Measurements from ENCODE around the gene CHERP. TPM values are rescaled to one million over a fixed set of nuclear protein-coding genes. Genes with fewer than 3 reads are reported as not detected.
"Not testable (repeated sequence)": the region's sequence is repeated elsewhere in the genome, so short reads cannot be mapped to it uniquely, and the experiment has no call there.

CHERP gene
- total RNA-seq, 1 donor from 2014 or later: 17.2 TPM

DNA sequence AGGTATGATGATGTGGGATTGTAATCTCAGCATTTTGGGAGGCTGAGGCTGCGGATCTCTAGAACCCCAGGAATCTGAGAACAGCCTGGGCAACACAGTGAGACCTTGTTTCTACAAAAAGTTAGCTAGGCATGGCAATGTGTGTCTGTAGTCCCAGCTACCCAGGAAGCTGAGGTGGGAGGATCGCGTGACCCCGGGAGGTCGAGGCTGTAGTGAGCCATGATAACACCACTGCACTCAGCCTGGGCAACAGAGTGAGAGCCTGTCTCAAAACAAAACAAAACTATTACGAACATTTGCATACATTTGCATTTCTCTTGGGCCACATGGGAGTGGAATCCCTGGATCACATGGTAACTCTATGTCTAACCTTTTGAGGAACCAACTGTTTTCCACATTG, 44.4 kb downstream of the CHERP start:
- TF ChIP-seq POLR2A (IDR thresholded peaks at IDR 0.05) (no peak), POLR2AphosphoS5 (IDR thresholded peaks at IDR 0.05; ENCODE audit: insufficient read depth in 1 of 2, low read depth in 1 of 2) (no peak)
- TF ChIP-seq, protein P1, sequence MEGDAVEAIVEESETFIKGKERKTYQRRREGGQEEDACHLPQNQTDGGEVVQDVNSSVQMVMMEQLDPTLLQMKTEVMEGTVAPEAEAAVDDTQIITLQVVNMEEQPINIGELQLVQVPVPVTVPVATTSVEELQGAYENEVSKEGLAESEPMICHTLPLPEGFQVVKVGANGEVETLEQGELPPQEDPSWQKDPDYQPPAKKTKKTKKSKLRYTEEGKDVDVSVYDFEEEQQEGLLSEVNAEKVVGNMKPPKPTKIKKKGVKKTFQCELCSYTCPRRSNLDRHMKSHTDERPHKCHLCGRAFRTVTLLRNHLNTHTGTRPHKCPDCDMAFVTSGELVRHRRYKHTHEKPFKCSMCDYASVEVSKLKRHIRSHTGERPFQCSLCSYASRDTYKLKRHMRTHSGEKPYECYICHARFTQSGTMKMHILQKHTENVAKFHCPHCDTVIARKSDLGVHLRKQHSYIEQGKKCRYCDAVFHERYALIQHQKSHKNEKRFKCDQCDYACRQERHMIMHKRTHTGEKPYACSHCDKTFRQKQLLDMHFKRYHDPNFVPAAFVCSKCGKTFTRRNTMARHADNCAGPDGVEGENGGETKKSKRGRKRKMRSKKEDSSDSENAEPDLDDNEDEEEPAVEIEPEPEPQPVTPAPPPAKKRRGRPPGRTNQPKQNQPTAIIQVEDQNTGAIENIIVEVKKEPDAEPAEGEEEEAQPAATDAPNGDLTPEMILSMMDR (IDR thresholded peaks at IDR 0.05): no peak
- no peak overlapping the region for H3K27ac ChIP-seq
- H3K36me3 ChIP-seq: no peaks in the 10 kb centered on the region
- H3K4me3 ChIP-seq: no peak overlapping the region
- no peaks in the 10 kb centered on the region for H3K27me3 ChIP-seq
- peaks cover 13% of the 10 kb centered on the region for H3K4me1 ChIP-seq
- no peaks in the 10 kb centered on the region for H3K9me3 ChIP-seq
- intact Hi-C loops (cut with DNase I): no loop called here
- no peak for DNase-seq (ENCODE audit: extremely low spot score in 2 of 2)

- H3K9me3 ChIP-seq: no peaks in the 10 kb centered on the region
- peaks cover 13% of the 10 kb centered on the region for H3K4me1 ChIP-seq
- TF ChIP-seq POLR2A (IDR thresholded peaks at IDR 0.05): no peak
- TF ChIP-seq, protein P1 (IDR thresholded peaks at IDR 0.05): no peak
- TF ChIP-seq POLR2AphosphoS5 (IDR thresholded peaks at IDR 0.05; ENCODE audit: insufficient read depth in 1 of 2, low read depth in 1 of 2): no peak
- no peak overlapping the region for H3K27ac ChIP-seq
- H3K27me3 ChIP-seq: no peaks in the 10 kb centered on the region
- intact Hi-C loops (cut with DNase I): no loop called here
- no peak for DNase-seq (ENCODE audit: extremely low spot score in 2 of 2)
- no peaks in the 10 kb centered on the region for H3K36me3 ChIP-seq
- H3K4me3 ChIP-seq: peak overlapping the region; percentile 66 to 74
Measured at GRCh38 chr19:16497042-16497441, 45.2 kb downstream of the CHERP start.

DNA sequence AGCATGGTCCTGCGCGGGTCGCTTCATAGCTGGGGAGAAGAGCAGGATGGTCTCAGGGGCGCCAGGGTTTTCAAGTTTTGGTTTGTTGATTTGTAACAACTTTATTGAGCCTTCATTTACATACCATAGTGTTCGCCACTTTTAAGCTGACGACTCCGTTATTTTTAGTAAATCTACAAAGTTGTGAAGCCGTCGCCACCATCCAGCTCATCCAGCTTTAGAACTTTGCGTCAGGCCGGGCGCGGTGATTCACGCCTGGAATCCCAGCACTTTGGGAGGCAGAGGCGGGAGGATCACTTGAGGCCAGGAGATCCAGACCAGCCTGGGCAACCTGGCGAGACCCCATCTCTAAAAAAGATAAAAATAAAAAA, 45.6 kb downstream of the CHERP start:
- TF ChIP-seq, protein P1 (IDR thresholded peaks at IDR 0.05): no peak
- TF ChIP-seq POLR2A (IDR thresholded peaks at IDR 0.05) (no peak), POLR2AphosphoS5 (IDR thresholded peaks at IDR 0.05; ENCODE audit: insufficient read depth in 1 of 2, low read depth in 1 of 2) (no peak)
- Histone ChIP-seq H3K4me1 (peaks cover 13% of the 10 kb centered on the region), H3K36me3 (no peaks in the 10 kb centered on the region), H3K9me3 (no peaks in the 10 kb centered on the region), H3K27me3 (no peaks in the 10 kb centered on the region), H3K4me3 (peak overlapping the region; percentile 66 to 74), H3K27ac (peak overlapping the region; percentile 51)
- no peak for DNase-seq (ENCODE audit: extremely low spot score in 2 of 2)
- intact Hi-C loops (cut with DNase I): no loop called here

GRCh38 chr19:16495982-16496612, 46.1 kb downstream of the CHERP start, which contains the start of the genes C19orf44 and CALR3:
Gene C19orf44 (plus strand): TSS chr19:16496394. CDS start chr19:16500793, 4,399 bp downstream.
Gene CALR3 (minus strand): TSS chr19:16496167. CDS start chr19:16496129, 38 bp downstream.
- Histone ChIP-seq H3K4me3 (peak within 1 kb of the TSS; percentile 66 to 74), H3K9me3 (no peaks in the 10 kb centered on the region), H3K36me3 (no peaks in the 10 kb centered on the region), H3K4me1 (peaks cover 13% of the 10 kb centered on the region), H3K27ac (peak within 1 kb of the TSS; percentile 51), H3K27me3 (no peaks in the 10 kb centered on the region)
- intact Hi-C loops (cut with DNase I): no loop called here
- TF ChIP-seq POLR2AphosphoS5 (IDR thresholded peaks at IDR 0.05; ENCODE audit: insufficient read depth in 1 of 2, low read depth in 1 of 2) (peak; percentile 87 to 99), POLR2A (IDR thresholded peaks at IDR 0.05) (no peak)
- TF ChIP-seq, protein P1 (IDR thresholded peaks at IDR 0.05): peak in 1 of 3 experiments; percentile 41
- peak; percentile 98 to 99 for DNase-seq (ENCODE audit: extremely low spot score in 2 of 2)

DNA sequence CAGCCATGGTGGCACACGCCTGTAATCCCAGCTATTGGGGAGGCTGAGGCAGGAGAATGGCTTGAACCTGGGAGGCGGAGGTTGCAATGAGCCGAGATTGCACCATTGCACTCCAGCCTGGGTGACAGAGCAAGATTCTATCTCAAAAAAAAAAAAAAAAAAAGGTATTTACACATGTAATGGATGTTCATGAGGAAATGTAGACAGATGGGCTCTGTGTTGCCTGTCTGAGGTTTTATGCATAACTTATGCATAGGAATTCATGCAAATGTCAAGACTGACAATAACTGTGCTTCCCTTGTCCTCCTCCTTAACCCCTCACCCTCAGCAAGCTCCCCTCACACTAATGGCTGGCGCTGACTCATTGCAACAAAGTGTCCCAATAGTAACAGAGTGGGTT, 55.8 kb downstream of the CHERP start:
- not testable (repeated sequence) for H3K27ac ChIP-seq, H3K27me3 ChIP-seq

More for the DNA sequence above, 55.8 kb downstream of the CHERP start:
- intact Hi-C loops (cut with DNase I); H3K36me3 ChIP-seq; H3K9me3 ChIP-seq; H3K4me1 ChIP-seq; DNase-seq (ENCODE audit: extremely low spot score in 2 of 2); H3K4me3 ChIP-seq: not testable (repeated sequence)
